ENCODE measurements around the gene CCDC154. TPM values are rescaled to one million over a fixed set of nuclear protein-coding genes. Genes with fewer than 3 reads are reported as not detected.
"Not testable (repeated sequence)": the region's sequence is repeated elsewhere in the genome, so short reads cannot be mapped to it uniquely, and the experiment has no call there.

CCDC154 gene
- total RNA-seq, 4 donors from 2014 or later, result 0.34 to 3.5 (median 0.39) TPM; not detected in 1

DNA sequence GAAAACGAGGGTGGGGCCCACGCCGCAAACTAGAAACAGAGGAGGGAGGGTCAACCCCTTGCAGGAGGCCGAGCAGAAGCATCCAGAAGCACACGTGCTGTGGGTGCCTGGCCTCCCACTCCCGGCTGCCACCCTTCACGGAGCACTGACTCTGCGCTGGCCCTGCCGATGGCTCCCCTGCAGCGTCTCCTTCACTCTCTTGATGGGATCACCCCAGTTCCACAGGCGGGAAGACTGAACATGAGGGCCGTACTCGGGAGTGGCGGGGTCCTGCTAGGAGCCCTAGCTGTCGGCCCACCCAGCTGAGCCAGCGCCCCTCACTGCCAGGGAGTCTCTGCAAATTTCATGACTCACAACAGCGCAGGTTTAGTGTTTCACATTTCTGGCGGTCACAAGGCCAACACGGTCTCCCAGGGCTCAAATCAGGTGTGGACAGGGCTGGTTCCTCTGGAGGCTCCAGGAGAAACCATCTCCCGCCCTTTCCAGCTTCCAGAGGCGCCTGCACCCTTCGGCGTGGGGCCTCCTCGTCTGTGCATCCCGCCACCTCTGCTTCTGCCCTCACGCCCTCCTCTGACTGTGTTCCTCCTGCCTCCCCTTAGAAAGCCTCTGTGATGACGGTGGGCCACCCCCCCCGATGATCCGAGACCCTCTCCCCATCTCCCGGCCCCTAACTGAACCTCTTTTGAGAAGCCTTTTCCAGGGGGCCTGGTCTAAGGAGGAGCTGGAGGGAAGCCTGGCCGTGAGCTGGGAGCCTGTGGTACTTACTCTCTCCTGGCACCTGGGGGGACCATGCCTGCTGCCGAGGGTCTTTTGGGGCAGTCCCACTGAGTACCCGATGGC is 42.4 kb upstream of the CCDC154 start:
- 84% methylated on average over 24 of the region's 33 CpGs for WGBS
- Histone ChIP-seq H3K27me3 (no peaks in the 10 kb centered on the region), H3K27ac (no peak overlapping the region), H3K36me3 (no peaks in the 10 kb centered on the region), H3K9me3 (no peaks in the 10 kb centered on the region), H3K4me1 (no peaks in the 10 kb centered on the region), H3K4me3 (no peak overlapping the region)
- TF ChIP-seq EP300 (IDR thresholded peaks at IDR 0.05), result no peak
- TF ChIP-seq POLR2AphosphoS5 (IDR thresholded peaks at IDR 0.05), result no peak
- TF ChIP-seq, protein P1, sequence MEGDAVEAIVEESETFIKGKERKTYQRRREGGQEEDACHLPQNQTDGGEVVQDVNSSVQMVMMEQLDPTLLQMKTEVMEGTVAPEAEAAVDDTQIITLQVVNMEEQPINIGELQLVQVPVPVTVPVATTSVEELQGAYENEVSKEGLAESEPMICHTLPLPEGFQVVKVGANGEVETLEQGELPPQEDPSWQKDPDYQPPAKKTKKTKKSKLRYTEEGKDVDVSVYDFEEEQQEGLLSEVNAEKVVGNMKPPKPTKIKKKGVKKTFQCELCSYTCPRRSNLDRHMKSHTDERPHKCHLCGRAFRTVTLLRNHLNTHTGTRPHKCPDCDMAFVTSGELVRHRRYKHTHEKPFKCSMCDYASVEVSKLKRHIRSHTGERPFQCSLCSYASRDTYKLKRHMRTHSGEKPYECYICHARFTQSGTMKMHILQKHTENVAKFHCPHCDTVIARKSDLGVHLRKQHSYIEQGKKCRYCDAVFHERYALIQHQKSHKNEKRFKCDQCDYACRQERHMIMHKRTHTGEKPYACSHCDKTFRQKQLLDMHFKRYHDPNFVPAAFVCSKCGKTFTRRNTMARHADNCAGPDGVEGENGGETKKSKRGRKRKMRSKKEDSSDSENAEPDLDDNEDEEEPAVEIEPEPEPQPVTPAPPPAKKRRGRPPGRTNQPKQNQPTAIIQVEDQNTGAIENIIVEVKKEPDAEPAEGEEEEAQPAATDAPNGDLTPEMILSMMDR (IDR thresholded peaks at IDR 0.05), result no peak
- no peak for TF ChIP-seq POLR2A (IDR thresholded peaks at IDR 0.05)
- DNase-seq (ENCODE audit: low spot score in 2 of 2), result no peak

GRCh38 chr16:1485847-1486496 is 41.6 kb upstream of the CCDC154 start:
- TF ChIP-seq EP300 (IDR thresholded peaks at IDR 0.05), result no peak
- TF ChIP-seq POLR2A (IDR thresholded peaks at IDR 0.05), result no peak
- TF ChIP-seq, protein P1 (IDR thresholded peaks at IDR 0.05), result no peak
- TF ChIP-seq POLR2AphosphoS5 (IDR thresholded peaks at IDR 0.05), result no peak
- Histone ChIP-seq H3K4me3 (no peak overlapping the region), H3K27ac (no peak overlapping the region), H3K27me3 (no peaks in the 10 kb centered on the region), H3K36me3 (no peaks in the 10 kb centered on the region), H3K4me1 (no peaks in the 10 kb centered on the region), H3K9me3 (no peaks in the 10 kb centered on the region)
- DNase-seq (ENCODE audit: low spot score in 2 of 2), result no peak
- WGBS, result 91% methylated on average over 26 of the region's 40 CpGs

GRCh38 chr16:1481906-1482835 is 37.8 kb upstream of the CCDC154 start:
- H3K27ac ChIP-seq, result no peak overlapping the region
- H3K4me1 ChIP-seq, result no peaks in the 10 kb centered on the region
- H3K36me3 ChIP-seq, result no peaks in the 10 kb centered on the region
- no peaks in the 10 kb centered on the region for H3K9me3 ChIP-seq
- H3K4me3 ChIP-seq, result no peak overlapping the region
- 62% methylated on average over 21 of the region's 28 CpGs for WGBS
- no peak for DNase-seq (ENCODE audit: low spot score in 2 of 2)
- TF ChIP-seq POLR2A (IDR thresholded peaks at IDR 0.05) (no peak), EP300 (IDR thresholded peaks at IDR 0.05) (no peak), POLR2AphosphoS5 (IDR thresholded peaks at IDR 0.05) (no peak)
- TF ChIP-seq, protein P1 (IDR thresholded peaks at IDR 0.05), result no peak
- H3K27me3 ChIP-seq, result no peaks in the 10 kb centered on the region

GRCh38 chr16:1478937-1479336 is 34.6 kb upstream of the CCDC154 start:
- H3K27me3 ChIP-seq; H3K36me3 ChIP-seq; DNase-seq (ENCODE audit: low spot score in 2 of 2); H3K4me3 ChIP-seq; H3K27ac ChIP-seq; H3K9me3 ChIP-seq: not testable (repeated sequence)
- 95% methylated on average over 9 of the region's 9 CpGs for WGBS
- peaks cover 16% of the 10 kb centered on the region for H3K4me1 ChIP-seq

- no peaks in the 10 kb centered on the region for H3K36me3 ChIP-seq
- H3K4me3 ChIP-seq, result no peak overlapping the region
- peaks cover 22% of the 10 kb centered on the region for H3K4me1 ChIP-seq
- TF ChIP-seq POLR2A (IDR thresholded peaks at IDR 0.05) (no peak), POLR2AphosphoS5 (IDR thresholded peaks at IDR 0.05) (no peak), EP300 (IDR thresholded peaks at IDR 0.05) (no peak)
- TF ChIP-seq, protein P1 (IDR thresholded peaks at IDR 0.05), result no peak
- DNase-seq (ENCODE audit: low spot score in 2 of 2), result no peak
- H3K9me3 ChIP-seq, result no peaks in the 10 kb centered on the region
- no peak overlapping the region for H3K27ac ChIP-seq
- no peaks in the 10 kb centered on the region for H3K27me3 ChIP-seq
- 93% methylated on average over 10 of the region's 10 CpGs for WGBS
These were observed 32.7 kb upstream of the CCDC154 start for GRCh38 chr16:1477033-1477432.

Measured in suprapubic skin (tissue), 4 donors.